Liver (tissue), 3 donors: ENCODE measurements around the gene COL6A3.

Source experiments
- EGR1 ChIP-seq, 2 donors: IDR thresholded peaks; 2 replicates each; pipeline ENCODE4 v1.6.1; 2016 to 2018; ENCODE audit warnings: antibody characterized with exemption in 2 of 2, low read depth in 2 of 2
- FOXA2 ChIP-seq: IDR thresholded peaks from 2 replicates; pipeline ENCODE4 v1.6.1; 2016; ENCODE audit warnings: antibody characterized with exemption
- GABPA ChIP-seq, 2 donors: IDR thresholded peaks in 1 of 2; conservative IDR thresholded peaks in 1 of 2; 2 replicates each; pipeline ENCODE4 v1.6.1; 2016; ENCODE audit warnings: antibody characterized with exemption in 2 of 2, mild to moderate bottlenecking in 1 of 2, moderate library complexity in 1 of 2
- JUND ChIP-seq, 2 donors: IDR thresholded peaks; 2 replicates each; pipeline ENCODE4 v1.6.1; 2016; ENCODE audit warnings: antibody characterized with exemption in 2 of 2
- MAX ChIP-seq: IDR thresholded peaks from 2 replicates; pipeline ENCODE4 v1.6.1; 2016; ENCODE audit warnings: antibody characterized with exemption
- RAD21 ChIP-seq, 2 donors: IDR thresholded peaks; 2 replicates each; pipeline ENCODE4 v1.6.1; 2016; ENCODE audit warnings: antibody characterized with exemption in 2 of 2, mild to moderate bottlenecking in 2 of 2
- REST ChIP-seq: IDR thresholded peaks from 2 replicates; pipeline ENCODE4 v1.6.1; 2016; ENCODE audit warnings: antibody characterized with exemption, mild to moderate bottlenecking
- RXRA ChIP-seq, 2 donors: IDR thresholded peaks; 2 replicates each; pipeline ENCODE4 v1.6.1; 2017 to 2018; ENCODE audit warnings: antibody characterized with exemption in 2 of 2, mild to moderate bottlenecking in 1 of 2
- TAF1 ChIP-seq: conservative IDR thresholded peaks from 2 replicates; pipeline ENCODE4 v1.6.1; 2016; ENCODE audit warnings: antibody characterized with exemption, mild to moderate bottlenecking
- YY1 ChIP-seq: IDR thresholded peaks from 2 replicates; pipeline ENCODE4 v1.6.1; 2016; ENCODE audit warnings: antibody characterized with exemption, mild to moderate bottlenecking
- TF ChIP-seq, protein P1 (sequence below): fragments of 150-350 bp; IDR thresholded peaks from 2 replicates; pipeline ENCODE4 v1.5.1; 2017; ENCODE audit warnings: improper control_type of control experiment, low read depth, low read length; ENCODE audit not compliant: missing input control
- TF ChIP-seq, protein P2 (sequence below): IDR thresholded peaks from 2 replicates; pipeline ENCODE4 v1.6.1; 2016; ENCODE audit warnings: antibody characterized with exemption
- donor health status: healthy.
- donor health status: healthy.

GRCh38 chr2:237297421-237298150 lies 116.4 kb downstream of the COL6A3 start:
- TF ChIP-seq, protein P1, sequence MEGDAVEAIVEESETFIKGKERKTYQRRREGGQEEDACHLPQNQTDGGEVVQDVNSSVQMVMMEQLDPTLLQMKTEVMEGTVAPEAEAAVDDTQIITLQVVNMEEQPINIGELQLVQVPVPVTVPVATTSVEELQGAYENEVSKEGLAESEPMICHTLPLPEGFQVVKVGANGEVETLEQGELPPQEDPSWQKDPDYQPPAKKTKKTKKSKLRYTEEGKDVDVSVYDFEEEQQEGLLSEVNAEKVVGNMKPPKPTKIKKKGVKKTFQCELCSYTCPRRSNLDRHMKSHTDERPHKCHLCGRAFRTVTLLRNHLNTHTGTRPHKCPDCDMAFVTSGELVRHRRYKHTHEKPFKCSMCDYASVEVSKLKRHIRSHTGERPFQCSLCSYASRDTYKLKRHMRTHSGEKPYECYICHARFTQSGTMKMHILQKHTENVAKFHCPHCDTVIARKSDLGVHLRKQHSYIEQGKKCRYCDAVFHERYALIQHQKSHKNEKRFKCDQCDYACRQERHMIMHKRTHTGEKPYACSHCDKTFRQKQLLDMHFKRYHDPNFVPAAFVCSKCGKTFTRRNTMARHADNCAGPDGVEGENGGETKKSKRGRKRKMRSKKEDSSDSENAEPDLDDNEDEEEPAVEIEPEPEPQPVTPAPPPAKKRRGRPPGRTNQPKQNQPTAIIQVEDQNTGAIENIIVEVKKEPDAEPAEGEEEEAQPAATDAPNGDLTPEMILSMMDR, result no peak
- TF ChIP-seq REST, result no peak
- TF ChIP-seq, protein P2, sequence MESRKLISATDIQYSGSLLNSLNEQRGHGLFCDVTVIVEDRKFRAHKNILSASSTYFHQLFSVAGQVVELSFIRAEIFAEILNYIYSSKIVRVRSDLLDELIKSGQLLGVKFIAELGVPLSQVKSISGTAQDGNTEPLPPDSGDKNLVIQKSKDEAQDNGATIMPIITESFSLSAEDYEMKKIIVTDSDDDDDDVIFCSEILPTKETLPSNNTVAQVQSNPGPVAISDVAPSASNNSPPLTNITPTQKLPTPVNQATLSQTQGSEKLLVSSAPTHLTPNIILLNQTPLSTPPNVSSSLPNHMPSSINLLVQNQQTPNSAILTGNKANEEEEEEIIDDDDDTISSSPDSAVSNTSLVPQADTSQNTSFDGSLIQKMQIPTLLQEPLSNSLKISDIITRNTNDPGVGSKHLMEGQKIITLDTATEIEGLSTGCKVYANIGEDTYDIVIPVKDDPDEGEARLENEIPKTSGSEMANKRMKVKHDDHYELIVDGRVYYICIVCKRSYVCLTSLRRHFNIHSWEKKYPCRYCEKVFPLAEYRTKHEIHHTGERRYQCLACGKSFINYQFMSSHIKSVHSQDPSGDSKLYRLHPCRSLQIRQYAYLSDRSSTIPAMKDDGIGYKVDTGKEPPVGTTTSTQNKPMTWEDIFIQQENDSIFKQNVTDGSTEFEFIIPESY, result no peak
- no peak for TF ChIP-seq RAD21 (IDR thresholded peaks at IDR 0.05)
- no peak for TF ChIP-seq EGR1 (IDR thresholded peaks at IDR 0.05; ENCODE audit: low read depth in 2 of 2)
- TF ChIP-seq FOXA2, result no peak
- TF ChIP-seq RXRA (IDR thresholded peaks at IDR 0.05), result no peak
- TF ChIP-seq MAX, result no peak
- no peak for TF ChIP-seq JUND (IDR thresholded peaks at IDR 0.05)
- TF ChIP-seq TAF1, result no peak
- no peak for TF ChIP-seq GABPA (IDR thresholded peaks at IDR 0.05 in 1 of 2, conservative IDR thresholded peaks at IDR 0.05 in 1 of 2)
- no peak for TF ChIP-seq YY1
